Measurements from ENCODE around the gene CHTOP.
"Not testable (repeated sequence)": the region's sequence is repeated elsewhere in the genome, so short reads cannot be mapped to it uniquely, and the experiment has no call there.

Gene CHTOP, protein sequence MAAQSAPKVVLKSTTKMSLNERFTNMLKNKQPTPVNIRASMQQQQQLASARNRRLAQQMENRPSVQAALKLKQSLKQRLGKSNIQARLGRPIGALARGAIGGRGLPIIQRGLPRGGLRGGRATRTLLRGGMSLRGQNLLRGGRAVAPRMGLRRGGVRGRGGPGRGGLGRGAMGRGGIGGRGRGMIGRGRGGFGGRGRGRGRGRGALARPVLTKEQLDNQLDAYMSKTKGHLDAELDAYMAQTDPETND

DNA sequence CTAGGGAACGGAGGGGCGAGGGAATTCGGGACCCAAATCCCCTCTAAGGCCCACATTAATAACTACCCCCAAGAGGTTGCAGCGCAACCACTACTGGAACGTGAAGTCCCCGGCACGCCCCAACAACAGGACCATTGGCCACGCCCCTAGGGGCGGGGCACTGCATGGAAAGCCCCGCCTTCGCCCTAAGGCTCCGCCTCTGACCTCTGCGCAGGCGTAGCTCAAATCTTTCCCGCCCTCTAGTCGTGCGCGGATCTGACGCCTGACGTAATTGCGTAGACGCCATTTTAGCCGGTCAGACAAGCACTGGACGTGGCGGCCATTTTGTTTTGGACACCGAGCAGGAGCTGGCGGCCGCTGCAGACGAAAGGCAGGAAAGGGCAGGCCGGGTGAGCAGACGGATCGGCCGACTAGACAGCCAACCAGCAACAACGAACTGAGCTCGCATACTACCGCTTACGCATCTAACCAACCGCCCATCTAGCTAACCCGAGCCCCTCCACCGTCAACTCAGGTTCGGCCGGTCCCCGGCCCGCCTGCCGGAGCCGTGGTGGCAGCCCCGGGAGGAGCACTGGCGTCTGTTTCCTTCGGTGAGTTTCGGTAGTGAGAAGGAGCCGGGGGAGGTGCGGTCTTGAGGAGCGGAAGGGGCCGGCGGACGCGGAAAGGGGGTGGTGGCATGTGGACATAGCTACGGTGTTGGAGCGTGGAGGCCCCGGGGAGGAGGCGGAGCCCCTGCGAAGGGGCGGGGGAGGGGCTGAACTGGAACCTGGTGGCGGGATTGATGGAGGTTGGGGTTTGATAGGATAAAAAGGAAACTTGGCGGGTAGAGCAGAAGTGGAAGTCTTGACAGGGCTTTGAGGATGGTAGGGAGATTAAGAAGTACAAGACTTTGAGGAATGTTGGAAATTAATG lies at the start of gene CHTOP:
Gene CHTOP (plus strand): TSS at position 313 of the 912 bp plus-strand sequence. CDS start 2,523 bp downstream, outside the sequence.
- peak; percentile 99 for DNase-seq

DNA sequence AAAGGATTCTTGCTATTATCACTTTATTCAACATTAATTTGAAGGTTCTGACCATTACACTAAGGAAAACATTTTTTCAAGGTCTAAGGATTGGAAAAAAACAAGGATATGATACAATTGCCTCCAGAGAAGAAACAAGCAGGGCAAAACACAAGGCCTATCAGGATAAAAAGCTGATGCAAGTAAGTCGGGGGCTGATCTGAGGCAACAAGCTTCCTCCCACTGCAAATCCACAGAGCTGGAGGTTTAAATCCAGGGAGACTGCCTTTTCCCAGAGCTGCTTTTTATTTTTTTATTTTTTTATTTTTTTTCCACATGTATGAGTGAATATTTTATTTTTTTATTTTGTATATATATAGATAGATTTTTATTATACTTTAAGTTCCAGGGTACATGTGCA lies 48.9 kb upstream of the CHTOP start:
- DNase-seq, result no peak

GRCh38 chr1:153586347-153586746 lies 47.5 kb upstream of the CHTOP start:
- DNase-seq, result no peak

DNA sequence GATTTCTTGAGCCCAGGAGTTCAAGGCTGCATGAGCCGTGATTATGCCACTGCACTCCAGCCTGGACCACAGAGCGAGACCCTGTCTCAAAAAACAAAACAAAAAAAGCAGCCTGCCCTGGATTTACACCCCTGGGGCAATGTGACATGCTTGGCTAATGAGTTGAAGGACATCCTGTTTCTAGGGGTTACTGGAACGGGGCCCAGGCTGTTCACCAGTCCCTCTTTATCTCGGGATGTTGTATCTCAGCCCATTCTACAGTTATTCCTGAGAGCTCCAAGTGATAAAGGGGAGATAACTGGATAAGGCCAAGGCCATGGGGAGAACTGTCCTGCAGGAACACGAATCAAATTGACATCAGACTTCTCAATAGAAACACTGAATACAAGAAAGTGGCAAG lies 46.6 kb upstream of the CHTOP start:
- no peak for DNase-seq

GRCh38 chr1:153588033-153588432 lies 45.8 kb upstream of the CHTOP start:
- not testable (repeated sequence) for DNase-seq

DNA sequence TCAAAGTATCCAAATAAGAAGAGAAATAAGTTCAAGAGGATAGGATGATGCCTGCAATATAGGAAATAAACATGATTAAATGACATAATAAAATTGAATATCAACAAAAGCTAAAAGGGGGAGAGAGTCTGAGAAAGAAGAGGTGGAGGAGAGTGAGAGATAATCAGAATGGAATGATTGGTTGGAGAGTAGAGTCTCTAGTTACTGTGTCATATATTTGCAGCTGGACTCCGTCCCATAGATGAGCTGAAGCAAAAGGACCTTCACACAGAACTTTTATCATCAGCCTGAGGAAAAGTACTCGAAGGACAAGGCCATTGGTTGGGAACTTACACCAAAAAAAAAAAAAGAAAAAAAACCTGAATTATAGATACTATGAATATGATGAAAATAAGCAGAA lies 45.4 kb upstream of the CHTOP start:
- DNase-seq, result no peak

- DNase-seq, result no peak
Measured at GRCh38 chr1:153592748-153593147, 41.1 kb upstream of the CHTOP start.

DNA sequence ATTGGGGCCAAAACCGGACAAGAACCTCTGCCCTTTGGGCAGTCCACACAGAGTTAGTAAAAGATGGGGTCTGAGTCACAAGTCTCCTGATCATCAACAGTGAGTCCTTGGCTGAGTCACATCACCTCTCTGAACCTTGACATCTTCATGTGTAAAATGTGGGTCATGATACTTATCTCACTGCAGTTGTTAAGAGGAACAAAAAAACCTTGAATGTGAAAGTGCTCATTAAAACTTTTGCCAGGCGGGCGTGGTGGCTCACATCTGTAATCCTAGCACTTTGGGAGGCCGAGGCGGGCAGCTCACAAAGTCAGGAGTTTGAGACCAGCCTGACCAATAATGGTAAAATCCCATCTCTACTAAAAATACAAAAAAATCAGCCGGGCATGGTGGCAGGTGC lies 36.7 kb upstream of the CHTOP start:
- DNase-seq, result peak; percentile 49

- DNase-seq, result peak; percentile 31
Measured at GRCh38 chr1:153598309-153599172, 35.3 kb upstream of the CHTOP start.

GRCh38 chr1:153599847-153600246 lies 34.0 kb upstream of the CHTOP start:
- no peak for DNase-seq

DNA sequence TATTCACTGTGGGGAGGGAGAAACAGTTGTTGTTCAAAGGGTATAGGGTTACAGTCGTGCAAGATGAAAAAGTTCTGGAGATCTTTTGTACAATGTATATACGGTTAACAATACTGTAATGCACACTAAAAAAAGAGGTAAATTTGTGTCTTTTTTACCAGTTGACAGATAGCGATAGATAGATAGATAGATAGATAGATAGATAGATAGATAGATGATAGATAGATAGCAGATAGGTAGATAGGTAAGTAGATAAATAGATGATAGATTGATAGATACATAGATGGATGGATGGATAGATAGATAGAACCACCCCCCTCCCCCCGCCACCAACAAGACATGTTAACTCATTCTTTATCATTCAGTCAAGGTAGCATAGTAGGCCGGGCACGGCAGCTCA lies 31.1 kb upstream of the CHTOP start:
- DNase-seq, result no peak

DNA sequence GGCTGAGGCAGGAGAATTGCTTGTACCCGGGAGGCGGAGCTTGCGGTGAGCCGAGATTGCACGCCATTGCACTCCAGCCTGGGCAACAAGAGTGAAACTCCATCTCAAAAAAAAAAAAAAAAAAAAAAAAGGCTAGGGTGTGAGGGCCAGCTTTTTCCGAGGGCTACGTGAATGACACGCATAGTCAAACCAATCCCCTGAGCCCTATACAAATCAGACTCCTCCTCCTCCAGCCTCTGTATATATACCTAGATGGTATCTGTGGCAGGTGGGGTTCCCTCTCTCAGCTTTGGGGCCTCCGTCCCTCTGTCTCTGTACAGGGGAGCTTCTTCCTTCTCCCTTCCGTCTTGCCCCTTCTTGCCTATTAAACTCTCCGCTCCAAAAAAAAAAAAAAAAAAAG lies 27.7 kb upstream of the CHTOP start:
- DNase-seq, result no peak

DNA sequence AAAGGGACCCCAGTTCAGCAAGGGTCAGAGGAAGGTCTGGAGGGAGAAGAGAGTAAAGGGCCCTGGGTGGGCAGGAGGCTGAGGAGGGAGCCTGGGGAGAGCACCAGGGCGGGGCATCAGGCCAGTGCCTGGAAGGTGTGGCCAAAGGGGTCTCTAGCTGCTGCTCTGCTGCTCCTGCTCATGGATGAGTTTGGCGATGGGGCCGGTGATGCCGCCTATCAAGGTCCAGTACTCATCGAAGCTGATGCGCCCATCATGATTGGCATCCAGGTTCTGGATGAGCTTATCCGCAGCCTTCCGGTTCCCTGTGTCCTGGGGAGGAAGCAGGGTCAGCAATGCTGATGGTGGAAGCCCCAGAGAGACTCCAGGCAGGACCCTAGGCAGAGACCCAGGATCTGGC lies 26.5 kb upstream of the CHTOP start:
- no peak for DNase-seq

DNA sequence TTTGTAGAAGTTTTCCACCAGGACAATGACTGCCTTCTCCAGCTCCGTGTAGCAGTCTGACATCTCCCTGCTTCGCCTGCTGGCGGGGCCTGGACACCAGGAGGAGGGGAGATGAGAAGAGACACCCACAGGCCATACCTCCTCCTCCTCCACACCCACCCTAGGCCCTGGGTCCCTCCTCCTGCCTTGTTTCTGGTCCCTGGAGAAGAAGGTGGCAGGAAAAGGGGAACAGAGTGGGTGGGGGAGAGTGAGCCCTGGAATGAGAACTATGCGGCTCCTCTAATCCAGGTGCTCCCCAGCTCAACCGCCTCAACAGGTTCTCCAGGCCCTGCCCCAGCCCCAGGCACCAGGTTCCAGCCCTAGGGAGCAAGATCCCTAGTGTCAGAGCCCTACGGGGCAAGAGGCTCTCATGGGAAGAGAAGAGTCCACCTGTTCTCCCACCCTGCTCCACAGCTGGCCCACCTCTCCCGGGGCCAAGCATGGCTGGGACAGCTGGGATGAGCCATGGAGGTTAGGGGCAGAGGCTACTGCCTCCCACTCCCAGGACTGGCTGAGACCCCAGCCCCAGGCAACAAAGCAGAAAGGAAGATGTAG lies 25.7 kb upstream of the CHTOP start:
- DNase-seq, result no peak

DNA sequence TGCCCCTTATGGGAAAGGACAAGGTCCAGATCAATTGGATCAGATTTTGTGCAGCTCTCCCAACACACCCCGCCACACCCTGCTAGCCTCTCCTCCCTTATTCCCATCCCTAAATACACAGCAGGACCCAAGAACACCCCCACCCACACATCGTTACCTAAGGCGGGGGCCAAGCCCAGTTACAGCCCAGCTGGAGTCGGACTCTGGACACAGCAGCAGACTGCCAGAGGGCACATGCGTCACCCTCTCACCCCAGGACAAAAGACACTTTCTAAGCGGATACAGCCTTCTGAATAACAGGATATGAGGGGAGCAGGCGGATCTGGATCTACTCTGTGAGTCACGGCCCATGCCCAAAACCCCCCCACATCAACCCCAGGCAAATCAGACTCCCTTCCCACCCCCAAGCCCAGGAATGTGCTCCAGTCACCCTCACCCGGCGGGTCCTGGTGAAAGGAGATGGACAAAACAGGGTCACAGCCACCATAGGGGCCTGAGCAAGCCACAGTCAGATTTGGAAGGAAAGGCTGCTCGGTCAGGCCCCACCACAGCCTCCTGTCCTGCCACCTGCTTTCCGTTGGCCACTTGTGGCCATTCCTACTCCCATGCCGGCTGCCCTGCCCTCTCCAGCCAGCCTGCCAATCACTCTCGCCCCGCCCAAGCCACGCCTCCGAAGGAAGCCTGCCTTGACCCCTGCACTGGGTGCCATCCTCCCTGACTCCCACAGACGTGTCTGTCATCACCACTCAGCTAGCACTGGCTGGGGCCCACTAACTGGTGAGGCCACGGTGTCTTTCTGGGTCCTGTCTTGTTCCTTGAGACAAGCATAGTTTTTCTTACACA lies 24.9 kb upstream of the CHTOP start:
- DNase-seq, result no peak

GRCh38 chr1:153609585-153609907 lies 24.3 kb upstream of the CHTOP start:
- DNase-seq, result no peak

DNA sequence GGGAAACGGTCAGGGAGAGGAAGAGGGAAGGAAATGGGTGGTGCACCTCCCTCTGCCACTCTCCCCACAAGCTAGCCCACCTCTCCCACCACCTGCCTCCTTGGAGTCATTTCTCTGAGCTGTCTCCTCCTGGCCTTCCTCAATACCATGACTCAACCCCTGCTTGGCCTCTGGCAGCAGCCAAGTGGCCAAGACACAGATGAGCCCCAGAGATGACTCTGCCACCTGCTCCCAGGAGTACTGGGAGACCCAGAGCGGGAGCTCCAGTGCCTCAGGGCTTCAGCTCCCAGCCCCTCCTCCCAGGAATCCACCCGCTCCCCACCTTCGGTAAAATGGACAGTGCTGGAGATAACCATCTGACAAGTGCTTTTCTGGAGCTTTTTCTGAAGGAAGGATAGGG lies 23.5 kb upstream of the CHTOP start:
- DNase-seq, result no peak

GRCh38 chr1:153610811-153611301 lies 23.0 kb upstream of the CHTOP start:
- no peak for DNase-seq

- DNase-seq, result no peak
Measured at GRCh38 chr1:153611356-153611755, 22.5 kb upstream of the CHTOP start.

GRCh38 chr1:153612111-153612754 lies 21.6 kb upstream of the CHTOP start:
- no peak for DNase-seq

- no peak for DNase-seq
Measured at GRCh38 chr1:153612755-153613331, 21.0 kb upstream of the CHTOP start, which contains the start of gene S100A16. Gene S100A16 (minus strand): TSS chr1:153613137. CDS start chr1:153608151, 4,986 bp downstream.
